ENCODE results near the gene OPRL1. TPM values are rescaled to one million over a fixed set of nuclear protein-coding genes. Genes with fewer than 3 reads are reported as not detected.
"Not testable (repeated sequence)": the region's sequence is repeated elsewhere in the genome, so short reads cannot be mapped to it uniquely, and the experiment has no call there.

OPRL1 gene
- total RNA-seq, 1 experiment from 2014 or later, result 3.9 TPM

DNA sequence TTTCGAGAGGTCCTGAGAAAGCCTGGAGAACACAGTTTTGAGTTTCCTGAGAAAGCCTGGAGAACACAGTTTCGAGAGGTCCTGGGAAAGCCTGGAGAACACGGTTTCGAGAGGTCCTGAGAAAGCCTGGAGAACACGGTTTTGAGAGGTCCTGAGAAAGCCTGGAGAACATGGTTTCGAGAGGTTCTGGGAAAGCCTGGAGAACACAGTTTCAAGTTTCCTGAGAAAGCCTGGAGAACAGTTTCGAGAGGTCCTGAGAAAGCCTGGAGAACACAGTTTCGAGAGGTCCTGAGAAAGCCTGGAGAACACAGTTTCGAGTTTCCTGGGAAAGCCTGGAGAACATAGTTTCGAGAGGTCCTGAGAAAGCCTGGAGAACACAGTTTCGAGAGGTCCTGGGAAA is 43.6 kb downstream of the OPRL1 start:
- POLR2A ChIA-PET, result interaction anchor here (0.7 kb wide), 1 partner anchor 21 kb away, joined by 5 read pairs; no protein-coding TSS in a partner anchor
- H3K9me3 ChIP-seq (ENCODE audit: control insufficient read depth, insufficient read depth, low read depth, low read length); H3K4me3 ChIP-seq (ENCODE audit: low read depth in 2 of 2, low read length in 2 of 2); in situ Hi-C loops (cut with HindIII; ENCODE audit: low pct_unique_long_range_greater_than_20kb, low sequenced_read_pairs); DNase-seq (ENCODE audit: low read depth, low spot score); intact Hi-C loops (cut with micrococcal nuclease; ENCODE audit: unreplicated experiment); ATAC-seq; H3K36me3 ChIP-seq (ENCODE audit: control insufficient read depth, insufficient read depth, low read length); CTCF ChIA-PET; BruUV-seq (replicated peaks); H3K27ac ChIP-seq (ENCODE audit: low read length); H3K4me1 ChIP-seq (ENCODE audit: control insufficient read depth, insufficient read depth, low read length): not testable (repeated sequence)
- peaks cover 17% of the 10 kb centered on the region for H3K27me3 ChIP-seq (ENCODE audit: control insufficient read depth, insufficient read depth, low read length)

DNA sequence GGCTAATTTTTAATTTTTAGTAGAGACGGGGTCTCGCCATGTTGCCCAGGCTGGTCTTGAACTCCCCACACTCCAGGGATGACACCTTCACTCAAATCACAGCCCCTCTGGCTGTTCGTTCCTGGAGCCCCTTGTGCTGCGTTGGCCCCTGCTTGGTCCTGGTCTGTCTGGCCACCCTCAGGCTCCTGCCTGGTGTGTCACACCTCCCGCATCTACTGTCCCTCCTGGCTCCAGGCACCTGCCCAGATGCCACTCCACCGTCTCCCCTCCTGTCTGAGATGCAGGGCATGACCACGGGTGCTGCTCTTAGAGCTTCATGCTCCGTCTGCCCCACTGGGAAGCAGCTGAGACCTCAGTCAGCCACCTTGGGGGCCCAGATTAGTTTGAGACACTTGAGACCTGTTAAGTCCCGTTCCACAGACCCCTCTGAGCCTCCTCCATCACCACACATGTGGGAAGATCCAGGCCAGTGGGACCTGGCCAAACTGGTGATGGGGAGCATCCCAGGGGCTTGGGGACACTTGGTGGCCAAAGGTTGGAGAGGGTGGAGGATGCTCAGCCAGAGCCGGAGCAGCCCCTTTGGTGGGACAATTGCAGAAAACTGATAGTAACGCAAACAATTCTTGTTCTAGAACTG is 49.4 kb downstream of the OPRL1 start:
- POLR2A ChIA-PET, result no interaction called here
- TF ChIP-seq SIN3A (IDR thresholded peaks at IDR 0.05; ENCODE audit: borderline replicate concordance, insufficient read depth, low read depth, low read length), result no peak
- TF ChIP-seq, protein P1, sequence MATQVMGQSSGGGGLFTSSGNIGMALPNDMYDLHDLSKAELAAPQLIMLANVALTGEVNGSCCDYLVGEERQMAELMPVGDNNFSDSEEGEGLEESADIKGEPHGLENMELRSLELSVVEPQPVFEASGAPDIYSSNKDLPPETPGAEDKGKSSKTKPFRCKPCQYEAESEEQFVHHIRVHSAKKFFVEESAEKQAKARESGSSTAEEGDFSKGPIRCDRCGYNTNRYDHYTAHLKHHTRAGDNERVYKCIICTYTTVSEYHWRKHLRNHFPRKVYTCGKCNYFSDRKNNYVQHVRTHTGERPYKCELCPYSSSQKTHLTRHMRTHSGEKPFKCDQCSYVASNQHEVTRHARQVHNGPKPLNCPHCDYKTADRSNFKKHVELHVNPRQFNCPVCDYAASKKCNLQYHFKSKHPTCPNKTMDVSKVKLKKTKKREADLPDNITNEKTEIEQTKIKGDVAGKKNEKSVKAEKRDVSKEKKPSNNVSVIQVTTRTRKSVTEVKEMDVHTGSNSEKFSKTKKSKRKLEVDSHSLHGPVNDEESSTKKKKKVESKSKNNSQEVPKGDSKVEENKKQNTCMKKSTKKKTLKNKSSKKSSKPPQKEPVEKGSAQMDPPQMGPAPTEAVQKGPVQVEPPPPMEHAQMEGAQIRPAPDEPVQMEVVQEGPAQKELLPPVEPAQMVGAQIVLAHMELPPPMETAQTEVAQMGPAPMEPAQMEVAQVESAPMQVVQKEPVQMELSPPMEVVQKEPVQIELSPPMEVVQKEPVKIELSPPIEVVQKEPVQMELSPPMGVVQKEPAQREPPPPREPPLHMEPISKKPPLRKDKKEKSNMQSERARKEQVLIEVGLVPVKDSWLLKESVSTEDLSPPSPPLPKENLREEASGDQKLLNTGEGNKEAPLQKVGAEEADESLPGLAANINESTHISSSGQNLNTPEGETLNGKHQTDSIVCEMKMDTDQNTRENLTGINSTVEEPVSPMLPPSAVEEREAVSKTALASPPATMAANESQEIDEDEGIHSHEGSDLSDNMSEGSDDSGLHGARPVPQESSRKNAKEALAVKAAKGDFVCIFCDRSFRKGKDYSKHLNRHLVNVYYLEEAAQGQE (IDR thresholded peaks at IDR 0.05; ENCODE audit: insufficient read depth in 1 of 2, low read depth in 2 of 2, low read length in 1 of 2), result no peak
- TF ChIP-seq TCF7L2 (IDR thresholded peaks at IDR 0.05; ENCODE audit: low read depth, low read length), result no peak
- no peak for TF ChIP-seq POLR2AphosphoS5 (IDR thresholded peaks at IDR 0.05; ENCODE audit: low read depth, low read length)
- TF ChIP-seq CTCF (IDR thresholded peaks at IDR 0.05), result no peak

DNA sequence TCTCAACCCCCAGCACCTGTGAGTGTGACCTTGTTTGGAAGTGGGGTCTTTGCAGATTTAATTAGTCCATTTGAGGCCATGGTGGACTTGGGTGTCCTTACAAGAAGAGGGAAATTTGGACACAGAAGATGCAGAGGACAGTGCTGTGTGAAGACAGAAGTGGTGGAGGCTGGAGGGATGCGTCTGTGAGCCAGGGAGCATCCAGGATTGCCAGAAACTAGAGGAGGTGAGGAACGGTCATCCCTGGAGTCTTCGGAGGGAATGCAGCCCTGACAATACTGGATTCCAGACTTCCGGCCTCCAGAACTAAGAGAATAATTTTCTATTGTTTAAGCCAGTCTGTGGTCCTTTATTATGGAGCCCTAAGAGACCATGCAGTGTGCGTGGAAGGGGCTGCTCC is 50.4 kb downstream of the OPRL1 start:
- Histone ChIP-seq H3K27ac (ENCODE audit: low read length) (no peak overlapping the region), H3K4me3 (ENCODE audit: low read depth in 2 of 2, low read length in 2 of 2) (no peak overlapping the region), H3K4me1 (ENCODE audit: control insufficient read depth, insufficient read depth, low read length) (no peaks in the 10 kb centered on the region), H3K27me3 (ENCODE audit: control insufficient read depth, insufficient read depth, low read length) (peaks cover 6% of the 10 kb centered on the region), H3K36me3 (ENCODE audit: control insufficient read depth, insufficient read depth, low read length) (no peaks in the 10 kb centered on the region), H3K9me3 (ENCODE audit: control insufficient read depth, insufficient read depth, low read depth, low read length) (no peaks in the 10 kb centered on the region)
- ChIA-PET CTCF (no interaction called here), POLR2A (no interaction called here)
- intact Hi-C loops (cut with micrococcal nuclease; ENCODE audit: unreplicated experiment) (no loop called here), in situ Hi-C loops (cut with HindIII; ENCODE audit: low pct_unique_long_range_greater_than_20kb, low sequenced_read_pairs) (no loop called here)
- no peak for DNase-seq (ENCODE audit: low read depth, low spot score)
- TF ChIP-seq, protein P1 (IDR thresholded peaks at IDR 0.05; ENCODE audit: insufficient read depth in 1 of 2, low read depth in 2 of 2, low read length in 1 of 2), result no peak
- TF ChIP-seq CTCF (IDR thresholded peaks at IDR 0.05) (no peak), POLR2AphosphoS5 (IDR thresholded peaks at IDR 0.05; ENCODE audit: low read depth, low read length) (no peak)
- ATAC-seq, result no peak
- BruUV-seq (replicated peaks), result no TSS peak

More for the DNA sequence above, 49.4 kb downstream of the OPRL1 start:
- CTCF ChIA-PET, result no interaction called here
- BruUV-seq (replicated peaks), result no TSS peak
- ATAC-seq (no peak), DNase-seq (ENCODE audit: low read depth, low spot score) (no peak)
- H3K9me3 ChIP-seq (ENCODE audit: control insufficient read depth, insufficient read depth, low read depth, low read length), result no peaks in the 10 kb centered on the region
- peaks cover 8% of the 10 kb centered on the region for H3K27me3 ChIP-seq (ENCODE audit: control insufficient read depth, insufficient read depth, low read length)
- no peaks in the 10 kb centered on the region for H3K4me1 ChIP-seq (ENCODE audit: control insufficient read depth, insufficient read depth, low read length)
- no peaks in the 10 kb centered on the region for H3K36me3 ChIP-seq (ENCODE audit: control insufficient read depth, insufficient read depth, low read length)
- intact Hi-C loops (cut with micrococcal nuclease; ENCODE audit: unreplicated experiment), result no loop called here
- H3K4me3 ChIP-seq (ENCODE audit: low read depth in 2 of 2, low read length in 2 of 2), result no peak overlapping the region
- no peak overlapping the region for H3K27ac ChIP-seq (ENCODE audit: low read length)
- in situ Hi-C loops (cut with HindIII; ENCODE audit: low pct_unique_long_range_greater_than_20kb, low sequenced_read_pairs), result no loop called here

Measured in Panc1 (cell line).